ENCODE data around the gene PHF21B. TPM values are rescaled to one million over a fixed set of nuclear protein-coding genes. Genes with fewer than 3 reads are reported as not detected.

The PHF21B gene
- total and polyA plus RNA-seq, 2 experiments from 2014 or later, result 20.6 to 149 TPM

DNA sequence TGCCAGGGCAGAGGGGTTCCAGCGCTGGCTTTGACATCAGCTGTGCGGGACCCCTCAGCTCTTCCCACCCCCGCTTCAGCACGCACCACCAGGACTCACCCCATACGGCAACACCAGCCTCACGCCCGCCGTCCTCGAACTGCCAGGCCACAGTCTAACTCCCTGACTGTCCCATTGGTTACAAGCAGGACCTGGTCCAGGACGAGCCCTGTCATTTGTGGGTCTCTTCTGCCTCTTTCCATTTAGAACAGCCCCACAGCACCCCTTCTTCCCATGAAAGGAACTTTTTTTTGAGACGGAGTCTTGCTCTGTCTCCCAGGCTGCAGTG lies 81.7 kb downstream of the PHF21B start:
- H3K79me2 ChIP-seq (replicated peaks; ENCODE audit: insufficient read depth), result no peaks in the 10 kb centered on the region; the same call in 1 of the 2 replicates
- no peak overlapping the region for H3K27ac ChIP-seq (ENCODE audit: low read depth)
- H3K4me1 ChIP-seq (ENCODE audit: insufficient read depth), result no peaks in the 10 kb centered on the region
- no peak for ATAC-seq
- 0 out of 3 replicates have a peak, but pooled peaks cover 2% of the 10 kb centered on the region for H3K9me3 Mint-ChIP-seq
- no peaks in the 10 kb centered on the region; the same call in 1 of the 2 replicates for H3K36me3 ChIP-seq (ENCODE audit: insufficient read depth)
- peaks cover 16% of the 10 kb centered on the region for H3K4me1 Mint-ChIP-seq
- peaks cover 24% of the 10 kb centered on the region for H3K36me3 Mint-ChIP-seq (ENCODE audit: low read depth)
- peaks cover 6% of the 10 kb centered on the region for H4K20me1 ChIP-seq (replicated peaks; ENCODE audit: insufficient read depth)
- no peaks in the 10 kb centered on the region for H3K9me2 ChIP-seq (ENCODE audit: insufficient read depth)
- no peak overlapping the region for H2AFZ ChIP-seq
- H3K27me3 Mint-ChIP-seq (ENCODE audit: insufficient read depth, low read depth, poor library complexity), result peaks cover 8% of the 10 kb centered on the region
- no peak overlapping the region for H3K4me3 ChIP-seq
- no peaks in the 10 kb centered on the region for H3K27me3 ChIP-seq (ENCODE audit: insufficient read depth)
- H3K4me3 Mint-ChIP-seq, result no peak overlapping the region
- no peak overlapping the region for H3K27ac Mint-ChIP-seq
- H3F3A ChIP-seq (replicated peaks; ENCODE audit: low read depth), result 0 out of 2 replicates have a peak, but pooled peaks cover 2% of the 10 kb centered on the region
- TF ChIP-seq, protein P1, sequence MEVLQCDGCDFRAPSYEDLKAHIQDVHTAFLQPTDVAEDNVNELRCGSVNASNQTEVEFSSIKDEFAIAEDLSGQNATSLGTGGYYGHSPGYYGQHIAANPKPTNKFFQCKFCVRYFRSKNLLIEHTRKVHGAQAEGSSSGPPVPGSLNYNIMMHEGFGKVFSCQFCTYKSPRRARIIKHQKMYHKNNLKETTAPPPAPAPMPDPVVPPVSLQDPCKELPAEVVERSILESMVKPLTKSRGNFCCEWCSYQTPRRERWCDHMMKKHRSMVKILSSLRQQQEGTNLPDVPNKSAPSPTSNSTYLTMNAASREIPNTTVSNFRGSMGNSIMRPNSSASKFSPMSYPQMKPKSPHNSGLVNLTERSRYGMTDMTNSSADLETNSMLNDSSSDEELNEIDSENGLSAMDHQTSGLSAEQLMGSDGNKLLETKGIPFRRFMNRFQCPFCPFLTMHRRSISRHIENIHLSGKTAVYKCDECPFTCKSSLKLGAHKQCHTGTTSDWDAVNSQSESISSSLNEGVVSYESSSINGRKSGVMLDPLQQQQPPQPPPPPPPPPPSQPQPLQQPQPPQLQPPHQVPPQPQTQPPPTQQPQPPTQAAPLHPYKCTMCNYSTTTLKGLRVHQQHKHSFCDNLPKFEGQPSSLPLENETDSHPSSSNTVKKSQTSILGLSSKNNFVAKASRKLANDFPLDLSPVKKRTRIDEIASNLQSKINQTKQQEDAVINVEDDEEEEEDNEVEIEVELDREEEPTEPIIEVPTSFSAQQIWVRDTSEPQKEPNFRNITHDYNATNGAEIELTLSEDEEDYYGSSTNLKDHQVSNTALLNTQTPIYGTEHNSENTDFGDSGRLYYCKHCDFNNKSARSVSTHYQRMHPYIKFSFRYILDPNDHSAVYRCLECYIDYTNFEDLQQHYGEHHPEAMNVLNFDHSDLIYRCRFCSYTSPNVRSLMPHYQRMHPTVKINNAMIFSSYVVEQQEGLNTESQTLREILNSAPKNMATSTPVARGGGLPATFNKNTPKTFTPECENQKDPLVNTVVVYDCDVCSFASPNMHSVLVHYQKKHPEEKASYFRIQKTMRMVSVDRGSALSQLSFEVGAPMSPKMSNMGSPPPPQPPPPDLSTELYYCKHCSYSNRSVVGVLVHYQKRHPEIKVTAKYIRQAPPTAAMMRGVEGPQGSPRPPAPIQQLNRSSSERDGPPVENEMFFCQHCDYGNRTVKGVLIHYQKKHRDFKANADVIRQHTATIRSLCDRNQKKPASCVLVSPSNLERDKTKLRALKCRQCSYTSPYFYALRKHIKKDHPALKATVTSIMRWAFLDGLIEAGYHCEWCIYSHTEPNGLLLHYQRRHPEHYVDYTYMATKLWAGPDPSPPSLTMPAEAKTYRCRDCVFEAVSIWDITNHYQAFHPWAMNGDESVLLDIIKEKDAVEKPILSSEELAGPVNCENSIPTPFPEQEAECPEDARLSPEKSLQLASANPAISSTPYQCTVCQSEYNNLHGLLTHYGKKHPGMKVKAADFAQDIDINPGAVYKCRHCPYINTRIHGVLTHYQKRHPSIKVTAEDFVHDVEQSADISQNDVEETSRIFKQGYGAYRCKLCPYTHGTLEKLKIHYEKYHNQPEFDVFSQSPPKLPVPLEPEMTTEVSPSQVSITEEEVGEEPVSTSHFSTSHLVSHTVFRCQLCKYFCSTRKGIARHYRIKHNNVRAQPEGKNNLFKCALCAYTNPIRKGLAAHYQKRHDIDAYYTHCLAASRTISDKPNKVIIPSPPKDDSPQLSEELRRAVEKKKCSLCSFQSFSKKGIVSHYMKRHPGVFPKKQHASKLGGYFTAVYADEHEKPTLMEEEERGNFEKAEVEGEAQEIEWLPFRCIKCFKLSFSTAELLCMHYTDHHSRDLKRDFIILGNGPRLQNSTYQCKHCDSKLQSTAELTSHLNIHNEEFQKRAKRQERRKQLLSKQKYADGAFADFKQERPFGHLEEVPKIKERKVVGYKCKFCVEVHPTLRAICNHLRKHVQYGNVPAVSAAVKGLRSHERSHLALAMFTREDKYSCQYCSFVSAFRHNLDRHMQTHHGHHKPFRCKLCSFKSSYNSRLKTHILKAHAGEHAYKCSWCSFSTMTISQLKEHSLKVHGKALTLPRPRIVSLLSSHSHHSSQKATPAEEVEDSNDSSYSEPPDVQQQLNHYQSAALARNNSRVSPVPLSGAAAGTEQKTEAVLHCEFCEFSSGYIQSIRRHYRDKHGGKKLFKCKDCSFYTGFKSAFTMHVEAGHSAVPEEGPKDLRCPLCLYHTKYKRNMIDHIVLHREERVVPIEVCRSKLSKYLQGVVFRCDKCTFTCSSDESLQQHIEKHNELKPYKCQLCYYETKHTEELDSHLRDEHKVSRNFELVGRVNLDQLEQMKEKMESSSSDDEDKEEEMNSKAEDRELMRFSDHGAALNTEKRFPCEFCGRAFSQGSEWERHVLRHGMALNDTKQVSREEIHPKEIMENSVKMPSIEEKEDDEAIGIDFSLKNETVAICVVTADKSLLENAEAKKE (CRISPR knock-in tag; IDR thresholded peaks at IDR 0.05), result no peak
- TF ChIP-seq POLR2AphosphoS5 (IDR thresholded peaks at IDR 0.05; ENCODE audit: low read depth) (no peak), ETS1 (IDR thresholded peaks at IDR 0.05) (no peak), CTCF (conservative IDR thresholded peaks at IDR 0.05; ENCODE audit: low read depth in 2 of 2) (no peak), REST (IDR thresholded peaks at IDR 0.05; ENCODE audit: unreplicated experiment) (no peak), EZH2 (IDR thresholded peaks at IDR 0.05; ENCODE audit: low read depth, unreplicated experiment) (no peak), ZNF114 (CRISPR knock-in tag; IDR thresholded peaks at IDR 0.05) (no peak), EZH2phosphoT487 (IDR thresholded peaks at IDR 0.05; ENCODE audit: unreplicated experiment) (no peak), CREB1 (CRISPR knock-in tag; IDR thresholded peaks at IDR 0.05; ENCODE audit: low read depth) (no peak), STAT1 (IDR thresholded peaks at IDR 0.05; ENCODE audit: unreplicated experiment) (no peak), ZNF331 (CRISPR knock-in tag; IDR thresholded peaks at IDR 0.05; ENCODE audit: low read depth) (no peak), JUNB (IDR thresholded peaks at IDR 0.05; ENCODE audit: unreplicated experiment) (no peak), NANOG (IDR thresholded peaks at IDR 0.05; ENCODE audit: borderline replicate concordance) (no peak)
- H3K4me2 ChIP-seq, result no peak overlapping the region
- no peak for DNase-seq (ENCODE audit: low spot score)
